NCI-H2171 treated with DMSO at 0.1 percent for 48 hours (cell line): ENCODE measurements around the gene ABCB11.

Source experiments
- DNase-seq: peaks from one replicate; lab custom pipeline; 2025; lab: John Stamatoyannopoulos, UW

The ABCB11 gene

DNA sequence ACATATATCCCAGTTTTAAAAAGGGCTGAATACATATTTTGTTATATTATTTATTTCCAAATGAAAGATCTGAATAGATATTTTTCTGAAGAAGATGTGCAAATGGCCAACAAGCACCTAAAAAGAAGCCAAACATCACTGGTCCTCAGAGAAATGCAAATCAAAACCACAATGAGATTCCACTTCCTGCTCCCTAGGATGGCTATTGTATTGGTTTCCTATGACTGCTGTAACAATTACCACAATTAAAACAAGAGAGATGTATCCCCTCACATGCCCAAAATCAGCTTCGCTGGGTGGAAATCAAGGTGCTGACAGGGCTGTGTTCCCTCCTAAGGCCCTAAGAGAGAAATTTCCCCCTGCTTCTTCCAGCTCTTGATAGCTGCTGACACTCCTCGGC is 23.2 kb downstream of the ABCB11 start:
- no peak for DNase-seq

DNA sequence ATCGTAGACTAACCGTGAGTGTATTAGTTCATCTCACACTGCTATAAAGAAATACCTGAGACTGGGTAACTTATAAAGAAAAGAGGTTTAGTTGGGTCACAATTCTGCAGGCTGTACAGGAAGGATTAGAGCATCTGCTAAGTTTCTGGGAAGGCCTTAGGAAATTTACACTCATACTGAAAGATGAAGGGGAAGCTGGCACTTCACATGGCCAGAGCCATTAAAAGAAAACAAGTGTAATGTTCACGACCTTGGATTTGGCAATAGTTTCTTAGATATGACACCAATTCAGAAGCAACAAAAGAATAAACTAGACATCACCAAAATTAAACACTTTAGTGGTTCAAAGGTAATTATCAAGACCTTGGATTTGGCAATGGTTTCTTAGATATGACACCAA is 23.8 kb downstream of the ABCB11 start:
- DNase-seq: no peak

DNA sequence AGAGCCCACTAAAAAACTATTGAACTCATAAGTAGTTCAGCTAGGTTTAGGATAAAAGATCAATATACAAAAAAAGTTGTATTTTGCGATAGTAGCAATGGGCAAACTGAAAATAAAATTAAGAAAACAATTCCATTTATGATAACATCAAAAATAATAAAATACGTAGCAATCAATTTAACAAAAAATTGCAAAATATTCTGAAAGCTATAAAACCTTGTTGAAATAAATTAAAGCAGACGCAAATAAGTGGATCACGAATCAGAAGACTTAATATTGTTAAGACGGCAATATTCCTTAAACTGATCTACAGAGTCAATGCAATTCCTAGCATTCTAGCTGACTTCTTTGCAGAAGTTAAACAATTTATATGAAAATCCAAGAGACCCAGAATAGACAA is 24.5 kb downstream of the ABCB11 start:
- DNase-seq: no peak

DNA sequence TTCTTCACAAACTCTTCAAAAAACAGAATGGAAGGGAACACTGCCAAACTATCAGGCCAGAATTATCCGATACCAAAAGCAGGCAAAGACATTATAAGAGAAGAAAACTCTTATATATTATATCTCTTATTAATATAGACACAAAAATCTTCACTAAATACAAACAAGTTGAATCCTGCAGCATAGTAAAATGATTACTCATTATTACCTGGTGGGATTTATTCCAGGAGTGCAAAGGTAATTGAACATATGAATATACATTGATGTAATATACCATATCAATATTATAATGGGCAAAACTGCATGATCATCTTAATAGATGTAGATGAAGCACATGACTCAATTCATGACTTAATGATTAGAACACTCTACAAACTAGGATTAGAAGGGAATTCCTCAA is 25.1 kb downstream of the ABCB11 start:
- DNase-seq: no peak

DNA sequence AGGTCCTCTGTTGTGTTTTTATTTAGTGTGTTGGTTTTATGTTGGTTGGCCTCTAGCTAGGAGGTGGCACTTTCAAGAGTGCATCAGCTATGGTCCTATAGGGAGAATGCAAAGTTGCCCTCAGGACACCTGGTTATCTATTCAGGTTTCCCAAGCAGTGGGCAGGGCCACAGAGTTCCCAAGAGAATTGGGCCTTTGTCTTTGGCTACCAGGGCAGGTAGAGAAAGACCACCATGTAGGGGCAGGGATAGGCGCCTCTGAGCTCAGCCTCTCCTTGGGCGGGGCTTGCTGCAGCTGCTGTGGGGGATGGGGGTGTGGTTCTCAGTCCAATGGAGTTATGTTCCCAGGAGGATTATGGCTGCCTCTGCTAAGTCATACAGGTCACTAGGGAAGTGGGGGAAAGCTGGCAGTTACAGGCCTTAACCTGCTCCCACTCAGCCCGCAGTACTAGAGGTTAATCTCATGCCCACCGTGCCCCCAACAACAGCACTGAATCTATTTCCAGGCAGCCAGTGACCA is 26.0 kb downstream of the ABCB11 start:
- DNase-seq: no peak

DNA sequence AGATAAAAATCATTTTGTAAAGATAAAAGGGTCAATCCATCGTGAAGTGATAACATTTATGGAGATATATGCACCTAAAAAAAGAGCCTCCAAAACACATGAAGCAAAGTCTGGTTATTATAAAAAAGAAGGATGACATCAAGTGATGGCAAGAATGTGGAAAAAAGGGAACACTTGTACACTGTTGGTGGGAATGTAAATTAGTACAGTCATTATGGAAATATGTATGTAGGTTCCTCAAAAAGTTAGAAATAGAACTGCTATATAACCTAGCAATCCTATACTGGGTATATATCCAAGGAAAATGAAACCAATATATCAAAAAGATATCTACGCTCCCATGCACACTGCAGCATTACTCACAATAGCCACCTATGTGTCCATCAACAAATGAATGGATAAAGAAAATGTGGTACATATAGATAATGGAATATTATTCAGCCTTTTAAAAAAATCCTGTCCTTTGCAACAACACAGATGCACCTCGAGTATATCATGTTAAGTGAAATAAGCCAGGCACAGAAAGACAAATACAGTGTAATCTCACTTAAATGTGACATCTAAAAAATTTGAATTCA is 28.9 kb downstream of the ABCB11 start:
- no peak for DNase-seq

DNA sequence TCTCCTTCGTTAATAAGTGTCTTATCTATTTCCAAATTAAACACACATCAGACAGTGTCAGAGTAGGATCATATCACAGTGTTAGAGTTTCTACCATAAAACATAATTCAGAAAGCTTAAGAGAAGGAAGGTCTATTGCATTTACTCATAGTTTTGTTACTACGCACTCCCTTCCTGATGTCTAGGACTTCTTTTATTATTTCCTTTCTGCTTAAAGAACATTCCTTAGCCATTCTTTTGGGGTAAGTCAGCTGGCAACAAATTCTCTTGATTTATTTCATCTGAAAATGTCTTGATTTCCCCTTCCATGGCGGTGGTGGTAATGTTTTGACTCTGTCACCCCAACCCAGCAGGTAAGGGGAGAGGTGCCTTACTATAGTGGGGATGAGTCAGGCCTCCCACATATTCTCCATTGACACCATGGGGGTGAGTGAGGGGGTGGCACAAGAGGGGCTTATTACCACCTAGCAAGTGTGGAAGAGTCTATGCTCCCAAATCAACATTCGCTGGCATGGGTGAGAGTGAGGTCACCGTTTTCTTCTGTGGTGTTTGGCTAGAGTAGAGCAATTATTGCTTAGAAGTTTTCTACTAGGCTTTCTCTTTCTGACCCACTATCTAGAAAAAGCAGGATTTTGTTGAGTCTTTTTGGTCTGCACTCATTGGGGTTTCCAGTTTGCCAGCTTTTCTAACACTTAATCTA is 29.9 kb downstream of the ABCB11 start:
- no peak for DNase-seq

DNA sequence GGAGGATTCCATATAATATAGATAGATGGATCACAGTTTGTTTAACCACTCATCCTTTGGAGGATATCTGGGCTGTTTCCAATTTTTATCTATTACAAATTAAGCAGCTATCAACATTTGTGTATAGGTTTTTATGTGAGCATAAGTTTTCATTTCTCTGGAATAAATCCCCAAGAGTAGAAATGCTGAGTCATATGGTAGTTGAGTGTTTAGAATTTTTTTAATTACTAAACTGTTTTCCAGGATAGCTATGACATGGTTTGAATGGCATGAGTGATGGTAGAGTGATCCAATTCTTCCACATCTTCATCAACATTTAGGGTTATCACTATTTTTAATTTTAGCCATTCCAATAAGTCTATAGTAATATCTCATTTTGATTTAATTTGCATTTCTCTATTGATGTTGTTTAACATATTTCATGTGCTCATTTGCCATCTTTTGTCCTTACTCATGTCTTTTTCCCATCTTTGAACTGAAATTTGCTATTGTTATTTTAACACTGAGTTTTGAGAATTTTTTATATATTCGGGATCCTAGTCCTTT is 31.4 kb downstream of the ABCB11 start:
- no peak for DNase-seq

DNA sequence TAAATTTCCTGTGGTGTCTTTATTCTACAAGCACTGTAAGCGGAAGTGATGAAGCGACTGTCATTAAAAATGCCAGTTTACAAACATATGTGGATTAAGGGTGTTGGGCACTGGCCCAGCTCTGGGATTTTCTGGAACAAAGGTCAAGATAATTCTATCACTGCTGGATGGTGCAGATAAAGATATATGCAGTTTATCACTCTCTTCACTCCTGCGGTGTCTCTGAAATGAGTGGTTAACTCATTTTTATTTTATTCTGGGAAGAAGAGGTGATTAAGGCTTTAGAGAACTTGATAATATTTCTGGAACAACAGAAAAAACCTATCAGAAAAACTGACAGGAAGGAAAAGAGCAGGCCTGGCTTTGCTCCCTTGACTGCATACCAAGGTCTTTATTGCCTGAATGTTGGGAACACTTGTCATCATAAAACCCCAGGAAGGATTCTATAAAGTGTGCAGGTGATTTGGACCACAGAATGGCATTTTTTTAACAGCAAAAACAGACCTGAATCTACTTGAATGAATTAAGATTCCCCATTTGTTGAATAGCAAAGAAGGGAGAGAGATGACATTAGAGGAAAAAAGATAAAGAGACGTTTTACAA is 32.4 kb downstream of the ABCB11 start:
- DNase-seq: no peak

DNA sequence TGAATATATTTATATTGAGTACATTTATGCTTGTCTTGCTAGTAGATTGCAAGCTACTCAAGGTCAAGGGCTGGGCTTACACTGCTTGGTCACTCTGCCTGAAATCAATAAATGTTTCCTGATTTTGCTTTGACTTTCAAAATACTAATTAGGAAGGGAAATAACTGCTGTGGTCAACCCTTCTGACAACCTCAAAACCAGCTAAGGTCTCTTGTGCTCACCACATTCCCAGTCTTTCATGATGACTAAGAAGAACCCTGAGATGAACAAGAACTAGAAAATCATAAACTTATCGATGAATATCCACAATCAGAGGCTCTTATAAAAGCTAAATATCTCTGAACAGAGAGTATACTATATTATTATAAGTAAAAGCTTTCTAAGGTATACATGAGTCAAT is 33.3 kb downstream of the ABCB11 start:
- DNase-seq: no peak

DNA sequence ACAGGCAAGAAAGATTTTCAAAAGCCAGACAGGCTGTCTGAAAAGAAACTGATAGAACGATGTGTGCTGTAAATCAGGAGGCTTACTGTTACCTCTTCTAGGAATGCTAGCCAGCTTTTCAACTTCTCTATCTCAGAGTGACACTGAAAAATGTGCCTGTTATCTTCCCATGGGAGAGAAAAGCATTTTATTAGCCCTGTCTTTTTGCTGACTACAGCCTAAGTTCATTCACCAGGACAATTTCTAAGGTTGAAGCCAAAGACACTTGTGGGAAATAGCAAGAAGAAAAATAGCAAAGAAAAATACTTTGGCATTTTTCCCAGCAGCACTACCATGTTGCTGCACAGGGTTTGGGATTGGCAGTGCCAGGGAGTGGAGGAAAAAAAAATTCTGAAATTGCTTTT is 34.0 kb downstream of the ABCB11 start:
- no peak for DNase-seq

DNA sequence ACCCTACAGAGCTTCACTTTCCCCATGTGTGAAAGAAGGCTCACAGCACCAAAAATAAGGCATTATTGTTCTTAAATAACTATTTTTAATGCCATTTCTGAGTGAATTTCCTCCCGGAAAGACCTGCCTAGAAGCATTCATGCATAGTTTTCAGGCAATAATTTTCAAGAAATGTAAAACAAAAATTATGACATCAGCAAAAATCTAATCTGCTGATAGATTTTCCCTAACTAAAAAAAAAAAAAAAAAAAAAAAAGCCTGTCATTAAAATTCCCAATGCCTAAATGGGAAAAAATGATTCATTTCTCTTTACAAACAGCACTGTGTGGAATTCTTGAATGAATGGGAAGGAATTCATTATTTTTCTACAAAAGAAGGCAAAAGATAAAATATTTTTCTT is 35.4 kb downstream of the ABCB11 start:
- DNase-seq: no peak

DNA sequence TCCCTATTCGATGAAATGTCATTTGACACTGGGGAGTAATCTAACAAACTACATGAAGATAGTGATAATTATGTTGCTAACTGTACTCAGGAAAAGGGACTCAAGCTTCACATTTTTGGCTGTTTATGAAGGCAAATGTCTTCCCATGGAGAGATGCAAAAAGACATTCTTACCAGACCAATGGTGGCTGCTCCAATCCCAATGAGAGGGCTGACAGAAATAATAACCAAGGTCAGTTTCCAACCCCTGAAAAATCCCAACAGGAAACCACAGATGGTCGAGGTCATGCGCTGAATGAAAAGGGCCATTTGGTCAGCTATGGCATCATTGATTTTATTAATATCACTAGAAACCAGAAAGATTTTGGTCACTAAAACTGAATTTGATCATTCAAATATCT is 37.6 kb downstream of the ABCB11 start:
- no peak for DNase-seq

DNA sequence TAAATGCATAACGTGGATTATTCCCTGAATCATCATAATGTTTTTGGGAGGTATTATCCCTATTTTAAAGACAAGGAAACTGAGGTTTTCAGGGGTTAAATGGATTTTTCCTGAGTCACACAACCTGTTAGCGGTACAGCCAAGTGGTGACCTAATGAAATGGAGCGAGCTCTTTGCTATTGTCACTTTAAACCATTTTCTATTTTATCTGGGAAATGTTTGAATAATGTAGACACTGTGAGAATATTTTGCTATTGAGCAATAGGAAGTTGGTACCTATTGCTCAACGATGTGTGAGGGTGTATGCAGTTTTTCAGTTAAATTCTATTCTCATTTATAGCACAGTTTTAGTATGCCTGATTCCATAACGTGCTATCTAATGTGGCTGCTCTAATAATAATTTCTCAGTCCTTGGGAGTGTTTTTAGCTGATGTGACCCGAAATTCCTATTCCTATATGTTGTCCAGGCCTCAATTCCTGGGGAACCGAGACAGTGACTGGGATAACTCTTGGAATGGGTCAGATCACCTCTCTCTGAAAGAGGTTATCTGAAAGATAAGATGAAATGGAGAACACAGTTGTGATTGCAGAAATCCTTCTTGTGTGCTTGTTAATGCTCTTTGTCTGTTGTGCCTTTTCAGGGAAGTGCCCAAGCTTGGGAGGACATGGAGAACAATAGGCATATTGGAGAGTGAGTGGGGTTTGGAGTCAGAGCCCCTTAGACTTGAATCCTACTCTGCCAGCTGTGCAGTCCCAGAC is 38.4 kb downstream of the ABCB11 start:
- DNase-seq: no peak

DNA sequence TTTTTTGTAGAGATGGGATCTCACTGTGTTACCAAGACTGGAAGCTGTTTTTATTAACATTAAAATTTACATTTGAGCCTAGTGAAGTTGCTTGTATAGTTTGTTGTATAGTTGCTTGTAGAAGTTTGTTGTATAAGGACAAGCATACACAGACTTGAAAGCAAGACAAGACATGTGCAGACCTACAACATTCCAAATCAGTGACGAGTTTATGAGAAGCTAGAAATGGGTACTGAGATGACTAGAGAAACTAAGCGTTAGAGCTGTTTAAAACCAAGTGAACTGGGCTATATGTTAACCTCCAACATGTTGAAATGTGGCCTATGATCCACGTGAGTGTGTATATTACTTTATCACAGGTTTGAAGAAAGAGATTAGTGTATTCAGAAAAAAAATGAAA is 39.1 kb downstream of the ABCB11 start:
- DNase-seq: no peak

DNA sequence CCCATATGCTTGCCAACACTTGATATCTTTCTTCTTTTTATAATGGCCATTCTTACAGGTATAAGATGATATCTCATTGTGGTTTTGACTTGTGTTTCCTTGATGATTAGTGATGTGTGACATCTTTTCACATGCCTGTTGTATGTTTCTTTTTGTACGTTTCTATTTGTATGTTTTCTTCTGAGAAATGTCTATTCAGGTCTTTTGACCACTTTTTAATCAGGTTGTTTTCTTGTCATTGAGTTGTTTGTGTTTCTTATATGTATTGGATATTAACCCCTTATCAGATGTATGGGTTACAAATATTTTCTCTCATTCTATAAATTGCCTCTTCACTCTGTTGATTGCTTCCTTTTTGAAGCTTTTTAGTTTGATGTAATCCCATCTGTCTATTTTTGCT is 42.4 kb downstream of the ABCB11 start:
- no peak for DNase-seq

DNA sequence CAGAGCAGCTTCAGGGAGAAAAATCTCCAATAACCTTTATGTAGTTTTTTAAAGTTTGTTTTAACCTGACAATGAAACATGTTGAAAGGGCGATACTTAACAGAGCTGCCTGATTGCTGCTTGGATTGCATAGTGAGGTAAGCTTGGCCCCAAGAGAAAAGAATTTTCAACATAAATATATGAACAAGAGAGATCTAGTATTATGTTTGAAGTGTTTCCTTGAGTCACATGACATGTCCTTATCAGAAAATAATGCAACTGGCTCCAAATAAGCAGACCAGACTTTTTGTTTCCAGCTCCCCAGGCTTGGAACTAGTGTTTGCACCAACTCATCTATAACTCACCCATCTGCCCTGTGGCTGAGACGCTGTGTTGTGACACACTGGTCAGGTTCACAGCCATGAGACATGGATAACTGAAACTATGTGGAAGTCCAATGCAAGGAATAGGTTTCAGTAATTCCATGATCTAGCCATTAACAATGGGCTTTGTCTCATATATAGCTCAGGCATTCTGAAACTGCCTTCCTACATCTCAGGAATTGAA is 44.7 kb downstream of the ABCB11 start:
- DNase-seq: no peak

DNA sequence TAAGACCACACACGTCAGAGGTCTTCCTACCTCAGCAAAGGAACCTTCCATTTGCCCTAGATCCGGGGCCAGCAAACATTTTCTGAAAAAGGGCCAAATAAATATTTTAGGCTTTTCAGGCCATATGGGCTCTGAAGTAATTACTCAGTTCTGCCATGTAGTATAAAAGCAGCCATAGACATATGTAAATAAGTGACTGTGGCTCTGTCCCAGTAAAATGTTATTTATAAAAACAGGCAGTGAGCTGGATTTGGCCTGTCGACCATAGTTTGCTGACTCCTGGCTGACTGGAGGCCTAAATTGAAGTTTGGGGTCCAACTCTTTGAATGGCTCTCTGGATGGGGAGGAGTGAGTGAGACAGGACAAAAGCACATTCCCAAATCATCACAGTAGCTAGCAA is 49.5 kb downstream of the ABCB11 start:
- no peak for DNase-seq

DNA sequence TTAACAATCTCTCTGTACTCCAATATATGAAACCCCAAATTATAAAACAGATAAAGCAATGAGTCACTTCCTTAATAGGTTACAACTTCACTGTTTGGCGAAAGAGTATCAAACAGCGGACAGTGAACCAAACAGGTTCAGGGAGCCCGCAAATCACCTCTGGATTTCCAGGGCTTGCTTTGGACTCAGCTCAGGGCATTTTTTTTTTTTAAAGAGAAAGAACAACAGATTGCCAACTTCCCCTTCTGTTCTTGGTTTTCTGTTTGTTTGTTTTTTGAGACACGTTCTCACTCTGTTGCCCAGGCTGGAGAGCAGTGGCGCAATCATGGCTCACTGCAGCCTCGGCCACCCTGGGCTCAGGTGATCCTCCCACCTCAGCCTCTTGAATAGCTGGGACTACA is 52.7 kb downstream of the ABCB11 start:
- no peak for DNase-seq

DNA sequence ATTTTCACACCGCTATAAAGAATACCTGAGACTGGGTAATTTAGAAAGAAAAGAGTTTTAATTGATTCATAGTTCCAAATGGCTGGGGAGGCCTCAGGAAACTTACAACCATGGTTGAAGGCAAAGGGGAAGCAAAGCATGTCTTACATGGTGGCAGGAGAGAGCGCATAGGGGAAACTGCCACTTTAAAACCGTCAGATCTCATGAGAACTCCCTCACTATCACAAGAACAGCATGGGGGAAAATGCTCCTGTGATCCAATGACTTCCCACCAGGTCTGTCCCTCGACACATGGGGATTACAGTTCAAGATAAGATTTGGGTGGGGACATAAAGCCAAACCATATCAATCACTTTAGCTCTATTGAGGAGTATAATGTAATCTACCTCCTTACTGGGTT is 53.5 kb downstream of the ABCB11 start:
- no peak for DNase-seq

DNA sequence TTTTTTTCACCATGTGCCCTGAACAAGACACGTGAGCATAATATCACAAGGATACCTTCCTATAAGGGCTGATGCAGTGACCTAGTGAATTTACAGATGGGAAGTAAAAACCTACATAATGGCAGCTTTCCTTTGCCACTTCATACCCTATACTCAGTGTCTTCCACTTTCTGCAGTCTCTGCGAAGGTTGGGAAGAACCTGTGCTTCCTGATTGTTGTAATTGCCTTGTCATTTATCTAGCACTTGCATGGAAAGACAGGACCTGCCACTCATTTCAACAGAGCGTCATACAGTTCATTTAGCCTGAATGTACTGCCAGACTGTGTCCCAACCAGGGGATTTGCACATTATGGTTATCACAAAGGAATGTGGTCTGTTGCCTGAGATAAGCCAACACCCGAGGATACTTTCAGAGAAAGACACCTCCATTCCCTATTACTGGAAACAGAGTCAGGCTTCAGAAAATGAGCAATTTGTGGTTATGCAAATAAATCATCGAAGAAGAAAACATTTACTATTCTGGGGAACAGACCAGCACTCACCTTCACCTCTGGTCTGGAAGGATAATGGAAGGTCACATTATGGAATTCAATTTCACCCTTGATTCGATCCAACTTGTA is 55.0 kb downstream of the ABCB11 start:
- peak; percentile 15 for DNase-seq

DNA sequence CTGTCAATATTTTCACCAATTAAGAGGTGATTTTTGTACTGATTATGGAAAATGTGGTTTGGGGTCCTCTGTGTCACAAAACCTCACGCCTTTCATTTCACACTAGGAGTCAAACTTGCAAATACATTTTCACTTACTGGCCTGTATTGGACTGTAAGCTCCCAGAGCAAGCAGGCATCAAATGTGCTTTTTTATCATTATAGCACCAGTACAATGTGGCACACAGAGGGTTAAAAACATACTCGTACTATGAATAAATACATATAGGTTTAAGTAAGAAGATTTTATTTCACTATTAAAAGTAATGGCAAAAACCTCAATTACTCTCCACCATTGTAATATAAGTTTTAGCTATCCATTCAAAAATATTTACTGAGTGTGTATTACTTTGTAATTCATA is 56.7 kb downstream of the ABCB11 start:
- no peak for DNase-seq
